H9 (cell line): ENCODE measurements around the gene RBMX2. TPM values are rescaled to one million over a fixed set of nuclear protein-coding genes. Genes with fewer than 3 reads are reported as not detected.

Experiments
- DNase-seq: peaks from one replicate; pipeline ENCODE4 v3.0.0-alpha.2; 2017
- H2AFZ ChIP-seq: one replicate; pipeline ENCODE4 v1.6.1; 2013; ENCODE audit warnings: mild to moderate bottlenecking, low read length, control low read depth, moderate library complexity
- H2AK5ac ChIP-seq: 2 replicates; pipeline ENCODE4 v1.6.1; 2013; ENCODE audit warnings: low read length, control low read depth, mixed read lengths; ENCODE audit not compliant: insufficient read length
- H2BK120ac ChIP-seq: one replicate; pipeline ENCODE4 v1.6.1; 2013; ENCODE audit warnings: low read depth, mild to moderate bottlenecking, low read length, control low read depth, inconsistent platforms; ENCODE audit not compliant: poor library complexity, severe bottlenecking
- H2BK12ac ChIP-seq: 2 replicates; pipeline ENCODE4 v1.6.1; 2013; ENCODE audit warnings: low read length, control low read depth, mixed read lengths, low read depth; ENCODE audit not compliant: insufficient read length
- H2BK15ac ChIP-seq: 2 replicates; pipeline ENCODE4 v1.6.1; 2013; ENCODE audit warnings: low read depth, low read length, control low read depth
- H2BK20ac ChIP-seq: one replicate; pipeline ENCODE4 v1.6.1; 2013; ENCODE audit warnings: low read depth, mild to moderate bottlenecking, low read length, control low read depth, inconsistent platforms; ENCODE audit not compliant: poor library complexity, severe bottlenecking
- H2BK5ac ChIP-seq: 2 replicates; pipeline ENCODE4 v1.6.1; 2013; ENCODE audit warnings: low read length, control low read depth, mixed read lengths; ENCODE audit not compliant: insufficient read length
- H3K14ac ChIP-seq: 2 replicates; pipeline ENCODE4 v1.6.1; 2013; ENCODE audit warnings: low read length, control low read depth; ENCODE audit not compliant: insufficient read depth
- H3K18ac ChIP-seq: 2 replicates; pipeline ENCODE4 v1.6.1; 2013; ENCODE audit warnings: low read depth, mild to moderate bottlenecking, mixed read lengths, low read length, control low read depth; ENCODE audit not compliant: insufficient read length
- H3K23ac ChIP-seq: 2 replicates; pipeline ENCODE4 v1.6.1; 2013; ENCODE audit warnings: low read length, control low read depth, mixed read lengths, low read depth; ENCODE audit not compliant: insufficient read length
- H3K23me2 ChIP-seq: 2 replicates; pipeline ENCODE4 v1.6.1; 2013; ENCODE audit warnings: low read depth, mild to moderate bottlenecking, mixed read lengths, low read length, control low read depth; ENCODE audit not compliant: insufficient read length, poor library complexity, severe bottlenecking
- H3K27ac ChIP-seq: 2 replicates; pipeline ENCODE4 v1.5.1; 2013; ENCODE audit warnings: low read length, control low read depth, mixed read lengths, low read depth; ENCODE audit not compliant: insufficient read length
- H3K27me3 ChIP-seq: 2 replicates; pipeline ENCODE4 v1.6.1; 2013; ENCODE audit warnings: low read length, control low read depth, inconsistent platforms; ENCODE audit not compliant: insufficient read depth
- H3K4ac ChIP-seq: 2 replicates; pipeline ENCODE4 v1.6.1; 2013; ENCODE audit warnings: low read depth, mild to moderate bottlenecking, control low read depth, inconsistent platforms, low read length, moderate library complexity
- H3K4me1 ChIP-seq: 2 replicates; pipeline ENCODE4 v1.6.1; 2013; ENCODE audit warnings: low read length, control low read depth, inconsistent platforms; ENCODE audit not compliant: insufficient read depth
- H3K4me2 ChIP-seq: 2 replicates; pipeline ENCODE4 v1.6.1; 2013; ENCODE audit warnings: low read length, control low read depth, mixed read lengths; ENCODE audit not compliant: insufficient read length, insufficient read depth
- H3K56ac ChIP-seq: 2 replicates; pipeline ENCODE4 v1.6.1; 2013; ENCODE audit warnings: low read depth, mild to moderate bottlenecking, mixed read lengths, low read length, control low read depth; ENCODE audit not compliant: insufficient read length
- H3K79me1 ChIP-seq: 2 replicates; pipeline ENCODE4 v1.6.1; 2013; ENCODE audit warnings: low read depth, mild to moderate bottlenecking, moderate library complexity, low read length, control low read depth, inconsistent platforms; ENCODE audit not compliant: insufficient read depth, poor library complexity, severe bottlenecking
- H3K79me2 ChIP-seq: 2 replicates; pipeline ENCODE4 v1.6.1; 2013; ENCODE audit warnings: low read length, control low read depth, inconsistent platforms; ENCODE audit not compliant: insufficient read depth
- H3K9ac ChIP-seq: 2 replicates; pipeline ENCODE4 v1.6.1; 2013; ENCODE audit warnings: low read length, control low read depth, mixed read lengths; ENCODE audit not compliant: insufficient read length; ENCODE audit errors: extremely low read depth
- H3K9me3 ChIP-seq: one replicate; pipeline ENCODE4 v1.6.1; 2013; ENCODE audit warnings: low read depth, low read length, inconsistent platforms; ENCODE audit not compliant: control insufficient read depth
- H3T11ph ChIP-seq: one replicate; pipeline ENCODE4 v1.6.1; 2013; ENCODE audit warnings: mild to moderate bottlenecking, low read length, control low read depth, inconsistent platforms
- H4K20me1 ChIP-seq: one replicate; pipeline ENCODE4 v1.6.1; 2013; ENCODE audit not compliant: control insufficient read depth, insufficient read length, insufficient read depth
- H4K5ac ChIP-seq: 2 replicates; pipeline ENCODE4 v1.6.1; 2013; ENCODE audit warnings: low read depth, mild to moderate bottlenecking, mixed read lengths, low read length, control low read depth; ENCODE audit not compliant: insufficient read length
- H4K8ac ChIP-seq: replicated peaks from 2 replicates; pipeline ENCODE4 v1.6.1; 2013; ENCODE audit warnings: low read length, control low read depth, mixed read lengths, low read depth; ENCODE audit not compliant: insufficient read length
- H4K91ac ChIP-seq: 2 replicates; pipeline ENCODE4 v1.6.1; 2013; ENCODE audit warnings: low read depth, mild to moderate bottlenecking, moderate library complexity, mixed read lengths, low read length, control low read depth; ENCODE audit not compliant: insufficient read length
- H3K27ac Mint-ChIP-seq, 3 experiments: 2 replicates in 2 of 3; 3 replicates in 1 of 3; pipeline ENCODE4 v1.8.0; 2020 to 2021; ENCODE audit warnings: mixed read lengths in 3 of 3, mild to moderate bottlenecking in 1 of 3, moderate library complexity in 1 of 3
- H3K27me3 Mint-ChIP-seq: 2 replicates; pipeline ENCODE4 v1.8.0; 2021; ENCODE audit warnings: low read depth, mild to moderate bottlenecking, moderate library complexity, mixed read lengths
- H3K36me3 Mint-ChIP-seq, 3 experiments: 2 replicates in 2 of 3; 3 replicates in 1 of 3; pipeline ENCODE4 v1.8.0; 2020 to 2021; ENCODE audit warnings: low read depth in 3 of 3, mixed read lengths in 3 of 3; ENCODE audit not compliant: insufficient read depth in 1 of 3
- H3K4me1 Mint-ChIP-seq, 2 experiments: 2 replicates each; pipeline ENCODE4 v1.8.0; 2020; ENCODE audit warnings: mixed read lengths in 2 of 2
- H3K4me3 Mint-ChIP-seq, 2 experiments: 2 replicates in 1 of 2; 3 replicates in 1 of 2; pipeline ENCODE4 v1.8.0; 2020 to 2021; ENCODE audit warnings: mild to moderate bottlenecking in 2 of 2, mixed read lengths in 2 of 2, moderate library complexity in 1 of 2
- H3K9me3 Mint-ChIP-seq, 2 experiments: 2 replicates in 1 of 2; 3 replicates in 1 of 2; pipeline ENCODE4 v1.8.0; 2020; ENCODE audit warnings: mild to moderate bottlenecking in 2 of 2, mixed read lengths in 2 of 2, moderate library complexity in 1 of 2
- WGBS: extraction: QIAGEN DNeasy Blood & Tissue Kit; methylation state at CpG from one replicate; pipeline ENCODE4 v1.1.7; 2013; ENCODE audit warnings: missing lambda C conversion rate, low lambda C conversion rate, mixed read lengths; ENCODE audit not compliant: insufficient read length; ENCODE audit errors: extremely low coverage; 5-methylcytosine and 5-hydroxymethylcytosine counted together
- total RNA-seq: library from RNA; stranded (reverse); gene quantifications from 2 replicates; pipeline ENCODE4 v1.2.1, GENCODE V29; 2021
- TF ChIP-seq, protein P1 (sequence below): fragments of 200-600 bp; sonication (generic); conservative IDR thresholded peaks from 3 replicates; pipeline ENCODE4 v1.8.0; 2021; ENCODE audit warnings: antibody characterized with exemption, mild to moderate bottlenecking

RBMX2 gene
- total RNA-seq, 1 experiment from 2014 or later = 22.1 TPM

DNA sequence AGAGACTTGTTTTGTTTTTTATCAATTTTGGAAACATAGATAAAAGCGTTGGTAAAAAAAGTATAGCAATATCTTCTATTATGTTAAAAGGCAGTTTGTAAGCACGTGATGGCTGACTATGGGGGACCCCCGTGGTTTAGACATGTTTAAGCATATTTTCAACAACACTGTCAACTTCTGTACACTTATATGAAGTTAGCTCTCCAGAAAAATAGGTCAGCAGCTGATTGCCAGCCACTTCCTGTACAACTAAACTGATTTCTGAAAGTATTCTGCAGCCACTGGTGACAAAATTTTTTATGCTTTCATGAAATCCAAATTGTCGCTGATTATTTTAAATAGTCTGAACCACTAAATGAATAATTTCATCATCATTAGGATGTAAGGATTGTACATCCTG is 45.2 kb downstream of the RBMX2 start:
- no peak overlapping the region for H2BK12ac ChIP-seq
- H3K4me1 Mint-ChIP-seq = no peaks in the 10 kb centered on the region
- H3K9me3 ChIP-seq = no peaks in the 10 kb centered on the region
- H3K23me2 ChIP-seq = no peaks in the 10 kb centered on the region
- peaks cover 3 to 33% of the 10 kb centered on the region in 2 experiments for H3K9me3 Mint-ChIP-seq
- no peaks in the 10 kb centered on the region for H3K79me2 ChIP-seq
- H3K4me1 ChIP-seq = no peaks in the 10 kb centered on the region
- H3K4me3 Mint-ChIP-seq = no peak overlapping the region
- H3K27ac ChIP-seq = no peak overlapping the region
- peaks cover 11% of the 10 kb centered on the region for H3K27me3 Mint-ChIP-seq
- H3K4me2 ChIP-seq = no peak overlapping the region
- H4K5ac ChIP-seq = no peak overlapping the region
- no peaks in the 10 kb centered on the region for H3K27me3 ChIP-seq
- no peak overlapping the region for H4K8ac ChIP-seq
- no peak overlapping the region for H2BK120ac ChIP-seq
- no peak overlapping the region for H3K14ac ChIP-seq
- H2BK15ac ChIP-seq = no peak overlapping the region
- no peaks in the 10 kb centered on the region for H4K20me1 ChIP-seq
- H2BK20ac ChIP-seq = no peak overlapping the region
- H3K79me1 ChIP-seq = no peaks in the 10 kb centered on the region
- H3T11ph ChIP-seq = no peak overlapping the region
- H3K9ac ChIP-seq = no peak overlapping the region
- WGBS = no CpG with 5 or more reads among the region's 4 CpGs
- no peak overlapping the region for H2AFZ ChIP-seq
- H4K91ac ChIP-seq = no peak overlapping the region
- H3K27ac Mint-ChIP-seq = no peak overlapping the region
- no peak overlapping the region for H3K23ac ChIP-seq
- H2BK5ac ChIP-seq = no peak overlapping the region
- no peak overlapping the region for H2AK5ac ChIP-seq
- H3K36me3 Mint-ChIP-seq = 0 out of 7 replicates have a peak, but pooled peaks cover 0 to 1% (median 0%) of the 10 kb centered on the region in 3 experiments
- DNase-seq = no peak
- H3K18ac ChIP-seq = no peak overlapping the region
- H3K56ac ChIP-seq = no peak overlapping the region
- TF ChIP-seq, protein P1, sequence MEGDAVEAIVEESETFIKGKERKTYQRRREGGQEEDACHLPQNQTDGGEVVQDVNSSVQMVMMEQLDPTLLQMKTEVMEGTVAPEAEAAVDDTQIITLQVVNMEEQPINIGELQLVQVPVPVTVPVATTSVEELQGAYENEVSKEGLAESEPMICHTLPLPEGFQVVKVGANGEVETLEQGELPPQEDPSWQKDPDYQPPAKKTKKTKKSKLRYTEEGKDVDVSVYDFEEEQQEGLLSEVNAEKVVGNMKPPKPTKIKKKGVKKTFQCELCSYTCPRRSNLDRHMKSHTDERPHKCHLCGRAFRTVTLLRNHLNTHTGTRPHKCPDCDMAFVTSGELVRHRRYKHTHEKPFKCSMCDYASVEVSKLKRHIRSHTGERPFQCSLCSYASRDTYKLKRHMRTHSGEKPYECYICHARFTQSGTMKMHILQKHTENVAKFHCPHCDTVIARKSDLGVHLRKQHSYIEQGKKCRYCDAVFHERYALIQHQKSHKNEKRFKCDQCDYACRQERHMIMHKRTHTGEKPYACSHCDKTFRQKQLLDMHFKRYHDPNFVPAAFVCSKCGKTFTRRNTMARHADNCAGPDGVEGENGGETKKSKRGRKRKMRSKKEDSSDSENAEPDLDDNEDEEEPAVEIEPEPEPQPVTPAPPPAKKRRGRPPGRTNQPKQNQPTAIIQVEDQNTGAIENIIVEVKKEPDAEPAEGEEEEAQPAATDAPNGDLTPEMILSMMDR = no peak
- H3K4ac ChIP-seq = no peak overlapping the region

Other genes starting within 250 kb of the RBMX2 start
- 43.7 and 45.9 TPM in 2 replicates for gene AIFM1, start 236.1 kb upstream of the RBMX2 start, total RNA-seq
- gene RAB33A, start 230.0 kb upstream of the RBMX2 start, total RNA-seq = 0.59 and 0.92 TPM in 2 replicates
- gene ZNF280C, start 133.1 kb upstream of the RBMX2 start, total RNA-seq = 6.6 and 8.2 TPM in 2 replicates
- 11.7 and 12.7 TPM in 2 replicates for gene SLC25A14, start 62.1 kb upstream of the RBMX2 start, total RNA-seq
- gene GPR119, start 16.3 kb upstream of the RBMX2 start, total RNA-seq = not detected in 2 replicates